HepG2 (cell line): Measurements from ENCODE around the gene TESK1. TPM values are rescaled to one million over a fixed set of nuclear protein-coding genes. Genes with fewer than 3 reads are reported as not detected.
A peak's percentile ranks its signal among the peaks of the same experiment; 100 is the strongest.
"Not testable (repeated sequence)": the region's sequence is repeated elsewhere in the genome, so short reads cannot be mapped to it uniquely, and the experiment has no call there.

Experiments used
- ATAC-seq: fragments of 200-7000 bp; cut with Tn5 transposase; 3 replicates; pipeline ENCODE4 v1.9.1; 2020; ENCODE audit warnings: mild to moderate bottlenecking, moderate library complexity
- BruUV-seq: library from RNA; stranded (reverse); fragments of 400-500 nt; replicated peaks from 2 replicates; lab custom pipeline; 2021; lab: Mats Ljungman, UMichigan
- CTCF ChIA-PET: fragments of 300-600 bp; formaldehyde crosslinking; extraction: SDS; loops from one replicate; lab custom pipeline; 2021; ENCODE audit warnings: low total read pairs, inconsistent platforms, low intra/inter-chr PET ratio; lab: Yijun Ruan, JAX
- POLR2A ChIA-PET: fragments of 350-600 bp; sonication (Branson Sonifier 250); formaldehyde crosslinking; loops from one replicate; lab custom pipeline; 2020; ENCODE audit warnings: antibody characterized with exemption, inconsistent platforms; lab: Yijun Ruan, JAX
- DNase-seq: peaks from one replicate; pipeline ENCODE4 v3.0.0-alpha.2; 2015; ENCODE audit warnings: low spot score
- FAIRE-seq: peaks from 3 replicates; lab custom pipeline; 2011; peaks lifted over from hg19 to GRCh38; lab: Jason Lieb, UNC
- H2AFZ ChIP-seq: one replicate; pipeline ENCODE4 v1.6.1; 2011; ENCODE audit warnings: low read length, inconsistent platforms
- H3K27ac ChIP-seq: fragments of 300-600 bp; 3 replicates; pipeline ENCODE4 v1.8.0; 2011; ENCODE audit warnings: mixed run types, mild to moderate bottlenecking, mixed read lengths, low read length, inconsistent platforms; ENCODE audit not compliant: insufficient read depth; ENCODE audit errors: extremely low read length
- H3K27me3 ChIP-seq, 2 experiments: fragments of 200-600 bp in 1 of 2; 2 replicates in 1 of 2; 3 replicates in 1 of 2; pipeline versions ENCODE4 v1.6.0 to v1.8.0; 2011; ENCODE audit warnings: low read length in 2 of 2, mild to moderate bottlenecking in 2 of 2, moderate library complexity in 2 of 2, inconsistent platforms in 1 of 2; ENCODE audit not compliant: insufficient read depth in 2 of 2, control insufficient read depth in 1 of 2
- H3K36me3 ChIP-seq, 2 experiments: fragments of 200-600 bp in 1 of 2; replicated peaks in 1 of 2; 2 replicates in 1 of 2; 3 replicates in 1 of 2; pipeline versions ENCODE4 v1.5.1 to v1.8.0; 2011; ENCODE audit warnings: low read length in 2 of 2, inconsistent platforms in 1 of 2; ENCODE audit not compliant: insufficient read depth in 2 of 2, control insufficient read depth in 1 of 2
- H3K4me1 ChIP-seq: 2 replicates; pipeline ENCODE4 v1.5.1; 2012; ENCODE audit warnings: low read length, inconsistent platforms; ENCODE audit not compliant: insufficient read depth
- H3K4me2 ChIP-seq: 2 replicates; pipeline ENCODE4 v1.6.0; 2011; ENCODE audit warnings: low read depth, low read length, inconsistent platforms
- H3K4me3 ChIP-seq, 3 experiments: fragments of 200-600 bp in 1 of 3; sonication (generic), shearing (Covaris generic) in 1 of 3; replicated peaks in 1 of 3; 2 replicates each; pipeline ENCODE4 v1.5.1; 2011 to 2016; ENCODE audit warnings: low read length in 3 of 3, inconsistent platforms in 2 of 3, low read depth in 2 of 3, mild to moderate bottlenecking in 2 of 3, control low read depth in 1 of 3, mixed read lengths in 1 of 3; ENCODE audit not compliant: insufficient read depth in 1 of 3
- H3K79me2 ChIP-seq: one replicate; pipeline ENCODE4 v1.6.1; 2011; ENCODE audit warnings: low read length, inconsistent platforms; ENCODE audit not compliant: insufficient read depth
- H3K9ac ChIP-seq: 2 replicates; pipeline ENCODE4 v1.6.0; 2011; ENCODE audit warnings: mild to moderate bottlenecking, low read depth, low read length, inconsistent platforms; ENCODE audit not compliant: insufficient read depth
- H3K9me3 ChIP-seq: 2 replicates; pipeline ENCODE4 v1.5.1; 2012; ENCODE audit warnings: mild to moderate bottlenecking, low read length
- H4K20me1 ChIP-seq: 2 replicates; pipeline ENCODE4 v1.6.0; 2011; ENCODE audit warnings: inconsistent platforms, mild to moderate bottlenecking, low read length, moderate library complexity; ENCODE audit not compliant: insufficient read depth
- KAT7 ChIP-seq: IDR thresholded peaks from 2 replicates; pipeline ENCODE4 v1.6.1; 2018; ENCODE audit warnings: borderline replicate concordance, missing compliant biosample characterization
- MED8 ChIP-seq: sonication (generic); formaldehyde crosslinking; IDR thresholded peaks from 2 replicates; pipeline ENCODE4 v1.8.1; 2023; ENCODE audit warnings: mild to moderate bottlenecking, missing genetic modification reagents; ENCODE audit not compliant: insufficient replicate concordance
- ZNF160 ChIP-seq: sonication (generic); formaldehyde crosslinking; IDR thresholded peaks from 2 replicates; pipeline ENCODE4 v1.8.0; 2022; ENCODE audit warnings: mild to moderate bottlenecking, inconsistent platforms, missing genetic modification reagents
- ZNF329 ChIP-seq: sonication (generic); formaldehyde crosslinking; IDR thresholded peaks from 2 replicates; pipeline ENCODE4 v1.9.0; 2021; ENCODE audit warnings: low read depth, mild to moderate bottlenecking, missing genetic modification reagents
- ZNF841 ChIP-seq: sonication (generic); formaldehyde crosslinking; IDR thresholded peaks from 2 replicates; pipeline ENCODE4 v1.8.1; 2023; ENCODE audit warnings: missing genetic modification reagents, borderline replicate concordance
- WGBS: methylation state at CpG from one replicate; pipeline ENCODE4 v1.1.6; 2017; ENCODE audit warnings: low lambda C conversion rate; 5-methylcytosine and 5-hydroxymethylcytosine counted together
- in situ Hi-C: cut with HindIII; loops from 2 replicates; pipeline ENCODE4 v1.10.0; 2017; ENCODE audit warnings: low pct_unique_long_range_greater_than_20kb; ENCODE audit not compliant: extremely low pct_ligation_motif_present
- intact Hi-C: fragments of 100-400 bp; cut with micrococcal nuclease; formaldehyde crosslinking; loops from one replicate; pipeline ENCODE4 v1.10.0; 2022; ENCODE audit not compliant: unreplicated experiment
- polyA plus RNA-seq, 8 experiments: library from polyadenylated mRNA; depleted of rRNA in 3 of 8; stranded (reverse) in 7 of 8; unstranded in 1 of 8; fragments of >200 nt; fragmentation: Illumina TruSeq in 4 of 8; extraction: Trizol in 4 of 8; gene quantifications; 2 replicates each; pipeline versions ENCODE4 v1.2.1 to v1.2.3, GENCODE V29; 2011 to 2016; ENCODE audit warnings: low read depth in 4 of 8, missing spikeins in 1 of 8, mixed read lengths in 1 of 8; ENCODE audit not compliant: insufficient read depth in 1 of 8
- total RNA-seq, 5 experiments: library from RNA; depleted of rRNA; stranded (reverse); fragments of >200 nt; fragmentation: Illumina TruSeq; extraction: Trizol; gene quantifications; 2 replicates each; pipeline ENCODE4 v1.2.3, GENCODE V29; 2016; ENCODE audit warnings: low read depth in 1 of 5
- TF ChIP-seq, protein P1 (sequence below): sonication (generic); formaldehyde crosslinking; IDR thresholded peaks from 2 replicates; pipeline ENCODE4 v1.5.1; 2020; ENCODE audit warnings: missing genetic modification reagents, mild to moderate bottlenecking, borderline replicate concordance
- TF ChIP-seq, protein P2 (sequence below): sonication (generic); formaldehyde crosslinking; IDR thresholded peaks from 2 replicates; pipeline ENCODE4 v1.4.0; 2020; ENCODE audit warnings: missing genetic modification reagents
- TF ChIP-seq, protein P3 (sequence below): sonication (generic); formaldehyde crosslinking; conservative IDR thresholded peaks from 2 replicates; pipeline ENCODE4 v1.8.0; 2022; ENCODE audit warnings: missing genetic modification reagents

TESK1 gene
- total and polyA plus RNA-seq, 2 of the 13 experiments (the other 11 are each of a cell fraction or from before 2014, with no cell fraction given): 7.3 to 13.6 TPM

DNA sequence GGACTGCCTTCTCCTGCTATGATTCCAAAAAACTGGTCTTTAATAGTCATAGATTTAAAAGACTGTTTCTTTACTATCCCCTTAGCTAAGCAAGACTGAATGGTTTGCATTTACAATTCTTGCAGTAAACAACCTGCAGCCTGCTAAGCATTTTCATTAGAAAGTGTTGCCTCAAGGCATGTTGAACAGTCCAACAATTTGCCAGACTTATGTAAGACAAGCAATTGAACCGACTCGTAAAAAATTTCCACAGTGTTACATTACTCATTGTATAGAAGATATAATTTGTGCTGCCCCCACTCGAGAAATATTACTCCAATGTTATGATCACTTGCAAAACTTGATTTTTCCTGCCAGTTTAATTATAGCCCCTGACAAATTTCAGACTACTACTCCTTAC lies 20.4 kb upstream of the TESK1 start:
- H3K9ac ChIP-seq, H3K27ac ChIP-seq, H3K36me3 ChIP-seq, CTCF ChIA-PET, POLR2A ChIA-PET, H4K20me1 ChIP-seq, H2AFZ ChIP-seq, intact Hi-C loops, ATAC-seq, DNase-seq, FAIRE-seq, in situ Hi-C loops, BruUV-seq, H3K79me2 ChIP-seq, H3K4me2 ChIP-seq, H3K4me3 ChIP-seq, H3K27me3 ChIP-seq: not testable (repeated sequence)
- WGBS: 91% methylated on average over 3 of the region's 3 CpGs
- peaks cover 20% of the 10 kb centered on the region for H3K9me3 ChIP-seq
- H3K4me1 ChIP-seq: peaks cover 30% of the 10 kb centered on the region

DNA sequence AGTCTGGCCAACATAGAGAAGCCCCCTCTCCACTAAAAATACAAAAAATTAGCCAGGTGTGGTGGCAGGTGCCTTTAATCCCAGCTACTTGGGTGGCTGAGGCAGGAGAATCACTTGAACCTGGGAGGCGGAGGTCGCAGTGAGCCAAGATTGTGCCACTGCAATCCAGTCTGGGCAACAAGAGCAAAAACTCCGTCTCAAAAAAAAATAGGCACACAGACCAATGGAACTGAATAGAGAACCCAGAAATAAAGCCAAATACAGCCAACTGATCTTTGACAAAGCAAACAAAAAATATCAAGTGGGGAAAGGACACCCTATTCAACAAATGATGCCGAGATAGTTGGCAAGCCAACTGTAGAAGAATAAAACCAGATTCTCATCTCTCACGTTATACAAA lies 16.6 kb upstream of the TESK1 start:
- H3K4me2 ChIP-seq, H3K9ac ChIP-seq, intact Hi-C loops, H3K79me2 ChIP-seq, H3K27ac ChIP-seq, H4K20me1 ChIP-seq, CTCF ChIA-PET, ATAC-seq, DNase-seq, H3K4me3 ChIP-seq, H2AFZ ChIP-seq, FAIRE-seq, H3K36me3 ChIP-seq, H3K9me3 ChIP-seq, BruUV-seq, H3K4me1 ChIP-seq, POLR2A ChIA-PET, in situ Hi-C loops, H3K27me3 ChIP-seq: not testable (repeated sequence)
- WGBS: 93% methylated on average over 5 of the region's 5 CpGs

DNA sequence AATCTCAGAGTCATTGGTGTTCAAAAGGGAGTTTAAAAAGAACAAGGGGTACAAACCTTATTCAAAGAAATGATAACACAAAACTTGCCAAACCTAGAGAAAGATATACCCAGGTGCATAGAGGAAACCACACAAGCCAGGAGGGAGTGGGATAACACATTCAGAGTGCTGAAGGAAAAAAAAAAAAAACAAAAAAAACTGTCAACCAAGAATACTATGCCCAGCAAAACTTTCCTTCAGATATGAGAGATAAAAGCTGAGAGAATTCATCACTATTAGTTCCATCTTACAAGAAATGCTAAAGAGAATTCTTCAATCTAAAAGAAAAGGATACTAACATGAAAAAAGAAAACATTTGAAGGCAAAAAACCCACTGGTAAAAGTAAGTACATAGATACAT lies 11.5 kb upstream of the TESK1 start:
- POLR2A ChIA-PET: no interaction called here
- CTCF ChIA-PET: no interaction called here
- Histone ChIP-seq H3K9ac (no peak overlapping the region), H3K36me3 (no peaks in the 10 kb centered on the region), H2AFZ (no peak overlapping the region), H3K4me1 (peaks cover 5% of the 10 kb centered on the region), H3K79me2 (no peaks in the 10 kb centered on the region), H3K27ac (no peak overlapping the region), H3K4me3 (no peak overlapping the region), H3K27me3 (no peaks in the 10 kb centered on the region), H3K4me2 (no peak overlapping the region), H4K20me1 (no peaks in the 10 kb centered on the region), H3K9me3 (peaks cover 11% of the 10 kb centered on the region)
- intact Hi-C loops: no loop called here
- FAIRE-seq (no peak), ATAC-seq (no peak), DNase-seq (no peak)
- in situ Hi-C loops: no loop called here
- BruUV-seq: no TSS peak
- no peak for TF ChIP-seq MED8 (CRISPR knock-in tag)
- TF ChIP-seq, protein P1, sequence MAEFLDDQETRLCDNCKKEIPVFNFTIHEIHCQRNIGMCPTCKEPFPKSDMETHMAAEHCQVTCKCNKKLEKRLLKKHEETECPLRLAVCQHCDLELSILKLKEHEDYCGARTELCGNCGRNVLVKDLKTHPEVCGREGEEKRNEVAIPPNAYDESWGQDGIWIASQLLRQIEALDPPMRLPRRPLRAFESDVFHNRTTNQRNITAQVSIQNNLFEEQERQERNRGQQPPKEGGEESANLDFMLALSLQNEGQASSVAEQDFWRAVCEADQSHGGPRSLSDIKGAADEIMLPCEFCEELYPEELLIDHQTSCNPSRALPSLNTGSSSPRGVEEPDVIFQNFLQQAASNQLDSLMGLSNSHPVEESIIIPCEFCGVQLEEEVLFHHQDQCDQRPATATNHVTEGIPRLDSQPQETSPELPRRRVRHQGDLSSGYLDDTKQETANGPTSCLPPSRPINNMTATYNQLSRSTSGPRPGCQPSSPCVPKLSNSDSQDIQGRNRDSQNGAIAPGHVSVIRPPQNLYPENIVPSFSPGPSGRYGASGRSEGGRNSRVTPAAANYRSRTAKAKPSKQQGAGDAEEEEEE: no peak
- TF ChIP-seq ZNF329 (CRISPR knock-in tag): no peak
- TF ChIP-seq KAT7: no peak
- TF ChIP-seq, protein P2, sequence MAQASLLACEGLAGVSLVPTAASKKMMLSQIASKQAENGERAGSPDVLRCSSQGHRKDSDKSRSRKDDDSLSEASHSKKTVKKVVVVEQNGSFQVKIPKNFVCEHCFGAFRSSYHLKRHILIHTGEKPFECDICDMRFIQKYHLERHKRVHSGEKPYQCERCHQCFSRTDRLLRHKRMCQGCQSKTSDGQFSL (CRISPR knock-in tag): no peak
- 0 out of 2 replicates have a peak, but pooled peaks have one; percentile 9 for TF ChIP-seq ZNF160
- no peak for TF ChIP-seq ZNF841 (CRISPR knock-in tag)
- TF ChIP-seq, protein P3, sequence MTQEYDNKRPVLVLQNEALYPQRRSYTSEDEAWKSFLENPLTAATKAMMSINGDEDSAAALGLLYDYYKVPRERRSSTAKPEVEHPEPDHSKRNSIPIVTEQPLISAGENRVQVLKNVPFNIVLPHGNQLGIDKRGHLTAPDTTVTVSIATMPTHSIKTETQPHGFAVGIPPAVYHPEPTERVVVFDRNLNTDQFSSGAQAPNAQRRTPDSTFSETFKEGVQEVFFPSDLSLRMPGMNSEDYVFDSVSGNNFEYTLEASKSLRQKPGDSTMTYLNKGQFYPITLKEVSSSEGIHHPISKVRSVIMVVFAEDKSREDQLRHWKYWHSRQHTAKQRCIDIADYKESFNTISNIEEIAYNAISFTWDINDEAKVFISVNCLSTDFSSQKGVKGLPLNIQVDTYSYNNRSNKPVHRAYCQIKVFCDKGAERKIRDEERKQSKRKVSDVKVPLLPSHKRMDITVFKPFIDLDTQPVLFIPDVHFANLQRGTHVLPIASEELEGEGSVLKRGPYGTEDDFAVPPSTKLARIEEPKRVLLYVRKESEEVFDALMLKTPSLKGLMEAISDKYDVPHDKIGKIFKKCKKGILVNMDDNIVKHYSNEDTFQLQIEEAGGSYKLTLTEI (CRISPR knock-in tag): no peak
